SK-N-SH treated with all-trans-retinoic acid at 6 μM for 48 hours (cell line): ENCODE measurements around the gene GNPTAB.

Experiments
- ARNTL ChIP-seq: fragments of 450-650 bp; formaldehyde crosslinking; IDR thresholded peaks from 2 replicates; pipeline ENCODE4 v1.5.0; 2020; ENCODE audit warnings: low read depth, mild to moderate bottlenecking, moderate library complexity, borderline replicate concordance
- CREB5 ChIP-seq: fragments of 250-450 bp; sonication (Bioruptor Pico); IDR thresholded peaks from 2 replicates; pipeline ENCODE4 v1.5.1; 2020; ENCODE audit warnings: low read depth, mild to moderate bottlenecking, moderate library complexity
- CSRNP3 ChIP-seq: fragments of 250-450 bp; sonication (Bioruptor Pico); IDR thresholded peaks from 2 replicates; pipeline ENCODE4 v1.5.1; 2021; ENCODE audit warnings: mild to moderate bottlenecking, moderate library complexity
- ESRRG ChIP-seq: fragments of 250-450 bp; sonication (Bioruptor Pico); IDR thresholded peaks from 2 replicates; pipeline ENCODE4 v1.6.1; 2021; ENCODE audit warnings: mild to moderate bottlenecking
- GLIS3 ChIP-seq: fragments of 250-450 bp; sonication (Bioruptor Pico); IDR thresholded peaks from 2 replicates; pipeline ENCODE4 v1.5.0; 2020; ENCODE audit warnings: mild to moderate bottlenecking, moderate library complexity
- OSR1 ChIP-seq: fragments of 250-450 bp; sonication (Bioruptor Pico); IDR thresholded peaks from 2 replicates; pipeline ENCODE4 v1.8.0; 2022; ENCODE audit warnings: moderate library complexity, mild to moderate bottlenecking, inconsistent platforms
- PATZ1 ChIP-seq: fragments of 250-450 bp; sonication (Bioruptor Pico); IDR thresholded peaks from 2 replicates; pipeline ENCODE4 v1.8.0; 2020; ENCODE audit warnings: mild to moderate bottlenecking, moderate library complexity, borderline replicate concordance
- PPARA ChIP-seq: fragments of 250-450 bp; sonication (Bioruptor Pico); IDR thresholded peaks from 2 replicates; pipeline ENCODE4 v1.5.0; 2020; ENCODE audit warnings: mild to moderate bottlenecking, borderline replicate concordance
- TCF4 ChIP-seq: fragments of 250-450 bp; sonication (Bioruptor Pico); IDR thresholded peaks from 2 replicates; pipeline ENCODE4 v1.8.0; 2021; ENCODE audit warnings: mild to moderate bottlenecking, moderate library complexity, borderline replicate concordance
- TOX ChIP-seq: fragments of 250-450 bp; sonication (Bioruptor Pico); IDR thresholded peaks from 2 replicates; pipeline ENCODE4 v1.8.0; 2021; ENCODE audit warnings: mild to moderate bottlenecking, moderate library complexity, borderline replicate concordance
- ZFP3 ChIP-seq: fragments of 250-450 bp; sonication (Bioruptor Pico); IDR thresholded peaks from 2 replicates; pipeline ENCODE4 v1.5.0; 2020; ENCODE audit warnings: mild to moderate bottlenecking, moderate library complexity
- ZFP30 ChIP-seq: fragments of 450-650 bp; formaldehyde crosslinking; IDR thresholded peaks from 2 replicates; pipeline ENCODE4 v1.5.0; 2022; ENCODE audit warnings: mild to moderate bottlenecking, moderate library complexity
- ZNF565 ChIP-seq: fragments of 450-650 bp; formaldehyde crosslinking; conservative IDR thresholded peaks from 2 replicates; pipeline ENCODE4 v1.5.0; 2020; ENCODE audit warnings: low read depth, mild to moderate bottlenecking, moderate library complexity

GRCh38 chr12:101737476-101737875 is 93.3 kb downstream of the GNPTAB start:
- TF ChIP-seq TCF4 (CRISPR knock-in tag): no peak
- no peak for TF ChIP-seq ZFP3 (CRISPR knock-in tag)
- no peak for TF ChIP-seq PPARA (CRISPR knock-in tag)
- no peak for TF ChIP-seq ESRRG
- TF ChIP-seq TOX (CRISPR knock-in tag): no peak
- TF ChIP-seq ZFP30 (CRISPR knock-in tag): no peak
- TF ChIP-seq GLIS3 (CRISPR knock-in tag): no peak
- no peak for TF ChIP-seq OSR1
- no peak for TF ChIP-seq PATZ1 (CRISPR knock-in tag)
- no peak for TF ChIP-seq CSRNP3 (CRISPR knock-in tag)
- no peak for TF ChIP-seq CREB5 (CRISPR knock-in tag)
- no peak for TF ChIP-seq ZNF565 (CRISPR knock-in tag)
- TF ChIP-seq ARNTL (CRISPR knock-in tag): no peak
